ENCODE measurements around the gene CLK2. TPM values are rescaled to one million over a fixed set of nuclear protein-coding genes. Genes with fewer than 3 reads are reported as not detected.

CLK2 gene
- total and polyA plus RNA-seq, 9 of the 15 experiments (the other 6 are each of a cell fraction or from before 2014, with no cell fraction given) = 13.5 to 81.4 (median 39.6) TPM

- Histone ChIP-seq H3K4me1 (replicated peaks in 1 of 2; ENCODE audit: control insufficient read depth in 2 of 2, insufficient read depth in 2 of 2, low read length in 2 of 2) (peaks cover 0 to 35% of the 10 kb centered on the region in 2 experiments; a peak in 3 of 5 replicates), H3K9me1 (ENCODE audit: control insufficient read depth, insufficient read depth, low read length) (no peaks in the 10 kb centered on the region), H3K36me3 (ENCODE audit: control insufficient read depth, insufficient read depth, low read length) (peaks cover 33% of the 10 kb centered on the region; the same call in 2 of the 3 replicates), H2AFZ (ENCODE audit: low read depth, low read length) (no peak overlapping the region), H3K4me2 (ENCODE audit: insufficient read depth, low read length) (no peak overlapping the region), H3K27me3 (ENCODE audit: control insufficient read depth in 2 of 2, insufficient read depth in 2 of 2, low read length in 2 of 2) (no peaks in the 10 kb centered on the region), H3K27ac (ENCODE audit: extremely low read depth, low read depth, low read length) (no peak overlapping the region), H3K4me3 (no peak overlapping the region), H4K20me1 (replicated peaks; ENCODE audit: control insufficient read depth, insufficient read depth, low read length) (no peaks in the 10 kb centered on the region; the same call in 1 of the 2 replicates), H3K79me2 (ENCODE audit: control insufficient read depth, insufficient read depth, low read length) (no peaks in the 10 kb centered on the region), H3K9me3 (replicated peaks; ENCODE audit: control insufficient read depth, insufficient read depth, low read depth, low read length) (no peaks in the 10 kb centered on the region), H3K9ac (ENCODE audit: insufficient read depth in 1 of 2, low read depth in 2 of 2, low read length in 2 of 2) (no peak overlapping the region)
- in situ Hi-C loops (cut with MboI) = no loop called here
- intact Hi-C loops (cut with micrococcal nuclease) = no loop called here
- DNase-seq (ENCODE audit: extremely low read depth in 1 of 4, low spot score in 3 of 4) (no peak), FAIRE-seq (no peak), ATAC-seq (no peak)
- TF ChIP-seq EHMT2 (IDR thresholded peaks at IDR 0.05) (no peak), MYBL2 (IDR thresholded peaks at IDR 0.05; ENCODE audit: low read depth) (no peak), MYBL2 (CRISPR knock-in tag; IDR thresholded peaks at IDR 0.05; ENCODE audit: borderline replicate concordance) (no peak), PCBP1 (IDR thresholded peaks at IDR 0.05; ENCODE audit: low read depth, low read length, poor library complexity, severe bottlenecking) (no peak), E2F8 (IDR thresholded peaks at IDR 0.05; ENCODE audit: low read depth, partially characterized antibody) (no peak), ZBTB26 (CRISPR knock-in tag; IDR thresholded peaks at IDR 0.05) (no peak)
- CTCF ChIA-PET (ENCODE audit: low intra/inter-chr PET ratio) = no interaction called here
- 100% methylated on average over 2 of the region's 2 CpGs for WGBS (ENCODE audit: insufficient coverage, low coverage, missing lambda C conversion rate)
- POLR2A ChIA-PET = interaction anchor here (0.8 to 1.8 kb wide), 4 partner anchors 10 to 43 kb away, joined by 3 to 4 read pairs (median 4); partner anchors contain the start of genes HCN3 and PKLR
- no TSS peak for BruUV-seq (replicated peaks)
Observed at GRCh38 chr1:155286544-155286943, 13.2 kb upstream of the CLK2 start.
